ENCODE results near the gene EPB41L4A. TPM values are rescaled to one million over a fixed set of nuclear protein-coding genes. Genes with fewer than 3 reads are reported as not detected.

Gene EPB41L4A
- total RNA-seq, 1 donor from 2014 or later: 27.2 TPM

GRCh38 chr5:112141582-112141981, 277.5 kb downstream of the EPB41L4A start:
- no peak for TF ChIP-seq CTCF (conservative IDR thresholded peaks at IDR 0.05)
- Mint-ChIP-seq H3K9me3 (no peaks in the 10 kb centered on the region), H3K27ac (no peak overlapping the region), H3K4me1 (ENCODE audit: unreplicated experiment) (no peaks in the 10 kb centered on the region), H3K4me3 (no peak overlapping the region), H3K36me3 (no peaks in the 10 kb centered on the region), H3K27me3 (no peaks in the 10 kb centered on the region)
- DNase-seq (ENCODE audit: extremely low spot score, unreplicated experiment): no peak

GRCh38 chr5:112138526-112138925, 280.6 kb downstream of the EPB41L4A start:
- no peaks in the 10 kb centered on the region for H3K36me3 Mint-ChIP-seq
- no peak overlapping the region for H3K4me3 Mint-ChIP-seq
- no peaks in the 10 kb centered on the region for H3K27me3 Mint-ChIP-seq
- TF ChIP-seq CTCF (conservative IDR thresholded peaks at IDR 0.05): no peak
- peaks cover 3% of the 10 kb centered on the region for H3K9me3 Mint-ChIP-seq
- H3K4me1 Mint-ChIP-seq (ENCODE audit: unreplicated experiment): no peaks in the 10 kb centered on the region
- no peak for DNase-seq (ENCODE audit: extremely low spot score, unreplicated experiment)
- no peak overlapping the region for H3K27ac Mint-ChIP-seq

GRCh38 chr5:112136773-112137172, 282.3 kb downstream of the EPB41L4A start:
- no peak for TF ChIP-seq CTCF (conservative IDR thresholded peaks at IDR 0.05)
- DNase-seq (ENCODE audit: extremely low spot score, unreplicated experiment): no peak
- H3K27me3 Mint-ChIP-seq: no peaks in the 10 kb centered on the region
- H3K4me1 Mint-ChIP-seq (ENCODE audit: unreplicated experiment): no peaks in the 10 kb centered on the region
- no peaks in the 10 kb centered on the region for H3K36me3 Mint-ChIP-seq
- H3K4me3 Mint-ChIP-seq: no peak overlapping the region
- H3K27ac Mint-ChIP-seq: no peak overlapping the region
- peaks cover 3% of the 10 kb centered on the region for H3K9me3 Mint-ChIP-seq

GRCh38 chr5:112127861-112128260, 291.2 kb downstream of the EPB41L4A start:
- DNase-seq (ENCODE audit: extremely low spot score, unreplicated experiment): no peak
- no peaks in the 10 kb centered on the region for H3K36me3 Mint-ChIP-seq
- no peak for TF ChIP-seq CTCF (conservative IDR thresholded peaks at IDR 0.05)
- no peak overlapping the region for H3K27ac Mint-ChIP-seq
- peaks cover 5% of the 10 kb centered on the region for H3K4me1 Mint-ChIP-seq (ENCODE audit: unreplicated experiment)
- H3K27me3 Mint-ChIP-seq: no peaks in the 10 kb centered on the region
- H3K9me3 Mint-ChIP-seq: no peaks in the 10 kb centered on the region
- no peak overlapping the region for H3K4me3 Mint-ChIP-seq

GRCh38 chr5:112126982-112127381, 292.1 kb downstream of the EPB41L4A start:
- TF ChIP-seq CTCF (conservative IDR thresholded peaks at IDR 0.05): no peak
- no peak overlapping the region for H3K27ac Mint-ChIP-seq

GRCh38 chr5:112125903-112126302, 293.2 kb downstream of the EPB41L4A start:
- no peak for DNase-seq (ENCODE audit: extremely low spot score, unreplicated experiment)
- H3K4me1 Mint-ChIP-seq (ENCODE audit: unreplicated experiment): peaks cover 5% of the 10 kb centered on the region
- no peaks in the 10 kb centered on the region for H3K27me3 Mint-ChIP-seq
- no peak for TF ChIP-seq CTCF (conservative IDR thresholded peaks at IDR 0.05)
- no peak overlapping the region for H3K4me3 Mint-ChIP-seq
- peak overlapping the region; percentile 34 for H3K27ac Mint-ChIP-seq
- H3K36me3 Mint-ChIP-seq: no peaks in the 10 kb centered on the region
- H3K9me3 Mint-ChIP-seq: no peaks in the 10 kb centered on the region

More at GRCh38 chr5:112126982-112127381, 292.1 kb downstream of the EPB41L4A start:
- Mint-ChIP-seq H3K27me3 (no peaks in the 10 kb centered on the region), H3K4me3 (no peak overlapping the region), H3K4me1 (ENCODE audit: unreplicated experiment) (peaks cover 5% of the 10 kb centered on the region), H3K36me3 (no peaks in the 10 kb centered on the region), H3K9me3 (no peaks in the 10 kb centered on the region)
- DNase-seq (ENCODE audit: extremely low spot score, unreplicated experiment): no peak

Data from type B pancreatic cell (in vitro differentiated cells).